ENCODE results near the gene DENND5B.
"Not testable (repeated sequence)": the region's sequence is repeated elsewhere in the genome, so short reads cannot be mapped to it uniquely, and the experiment has no call there.

Gene DENND5B

GRCh38 chr12:31501014-31501413 is 89.9 kb downstream of the DENND5B start:
- DNase-seq: not testable (repeated sequence)

- no peak for DNase-seq
These were observed 91.4 kb downstream of the DENND5B start for GRCh38 chr12:31499567-31499966.

- DNase-seq: no peak
These were observed 92.5 kb downstream of the DENND5B start for GRCh38 chr12:31498424-31498823.

DNA sequence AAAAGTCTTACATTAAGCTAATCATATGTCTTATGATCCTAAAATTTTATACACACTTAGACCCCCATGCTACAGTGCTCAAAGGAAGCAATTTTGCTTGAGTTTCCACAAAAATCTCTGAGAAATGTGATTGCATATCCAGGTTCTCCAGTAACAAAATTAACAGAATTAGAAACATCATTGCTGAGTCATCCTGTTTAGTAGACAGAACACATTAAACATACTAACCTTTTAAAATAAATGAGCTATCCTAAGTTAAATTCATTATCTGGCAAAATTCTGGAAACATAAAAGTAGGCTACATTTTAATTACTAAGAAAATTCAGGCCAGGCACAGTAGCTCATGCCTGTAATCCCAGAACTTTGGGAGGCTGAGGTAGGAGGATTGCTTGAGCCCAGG is 94.7 kb downstream of the DENND5B start:
- DNase-seq: no peak

DNA sequence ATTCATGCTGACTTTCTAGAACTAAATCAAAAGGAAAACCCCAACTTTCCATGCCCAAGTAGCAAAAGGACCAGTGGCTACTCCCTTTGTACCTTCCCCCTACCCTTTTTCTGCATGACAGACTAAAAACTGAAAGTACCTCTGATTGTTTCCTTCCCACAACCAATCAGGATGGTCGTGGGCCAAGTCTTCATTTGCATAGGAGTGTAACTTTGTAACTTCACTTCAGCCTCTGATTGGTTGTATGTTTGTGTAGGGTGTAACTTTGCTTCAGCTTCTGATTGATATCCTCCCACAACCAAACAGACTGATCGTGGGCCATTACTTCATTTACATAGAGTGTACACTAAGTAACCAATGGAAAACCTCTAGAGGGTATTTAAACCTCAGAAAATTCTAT is 96.5 kb downstream of the DENND5B start:
- DNase-seq: no peak

- DNase-seq: no peak
These were observed 98.2 kb downstream of the DENND5B start for GRCh38 chr12:31492599-31493196.

DNA sequence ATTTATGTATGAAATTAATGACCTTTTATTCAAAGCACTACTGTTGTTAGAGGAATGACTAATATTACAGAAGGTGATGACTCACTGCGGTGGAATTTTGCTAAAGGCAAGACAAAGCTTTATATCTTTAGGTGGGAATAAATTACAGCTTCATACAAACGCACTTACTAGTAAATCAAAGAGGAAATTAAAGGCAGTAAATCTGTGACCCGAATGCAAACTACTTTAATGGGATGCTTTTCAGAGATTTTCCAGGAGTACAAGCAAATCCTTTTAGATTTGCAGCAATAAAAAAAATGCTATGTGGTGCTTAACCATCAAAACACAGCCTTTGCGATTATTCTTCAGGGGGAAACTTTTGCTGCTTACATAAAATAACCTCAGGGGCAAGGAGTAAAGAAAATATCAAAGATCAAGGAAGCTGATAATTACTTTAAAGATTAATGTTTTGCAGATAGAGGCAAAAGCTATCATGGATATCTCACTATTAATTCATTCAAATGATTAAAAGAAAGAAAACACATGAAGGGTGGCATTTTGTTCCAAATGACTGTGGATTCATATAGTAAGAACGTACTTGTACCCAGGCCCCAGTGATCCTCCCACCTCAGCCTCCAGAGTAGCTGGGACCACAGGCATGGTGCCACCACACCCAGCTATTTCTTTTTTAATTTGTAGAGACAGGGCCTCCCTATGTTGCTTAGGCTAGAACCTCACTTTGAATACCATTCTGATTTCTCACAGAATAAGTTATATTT is 98.9 kb downstream of the DENND5B start:
- DNase-seq: no peak

GRCh38 chr12:31491241-31491794 is 99.6 kb downstream of the DENND5B start:
- DNase-seq: no peak

- no peak for DNase-seq
These were observed 102.1 kb downstream of the DENND5B start for GRCh38 chr12:31488737-31489338.

DNA sequence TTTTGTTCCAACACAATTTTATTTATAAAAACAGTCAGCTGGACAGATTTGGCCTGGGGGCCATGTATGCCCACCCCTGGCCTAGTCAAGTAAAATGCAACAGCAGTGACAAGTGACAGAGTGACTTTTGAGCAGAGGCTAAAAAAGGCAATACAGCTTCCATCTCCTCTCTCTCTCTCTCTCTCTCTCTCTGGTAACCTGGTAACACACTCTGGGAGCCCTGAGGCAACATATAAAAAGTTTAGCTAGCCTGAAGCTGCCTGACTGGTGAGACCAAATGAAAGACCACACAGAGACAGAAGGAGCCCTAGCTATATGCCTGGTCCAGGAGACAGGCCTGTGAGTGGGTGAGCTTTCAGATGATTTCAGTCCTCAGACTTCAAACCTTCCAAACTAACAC is 105.4 kb downstream of the DENND5B start:
- no peak for DNase-seq

GRCh38 chr12:31482816-31483215 is 108.1 kb downstream of the DENND5B start:
- DNase-seq: no peak

GRCh38 chr12:31481415-31481814 is 109.5 kb downstream of the DENND5B start:
- DNase-seq: no peak

GRCh38 chr12:31479516-31480210 is 111.3 kb downstream of the DENND5B start:
- DNase-seq: no peak

DNA sequence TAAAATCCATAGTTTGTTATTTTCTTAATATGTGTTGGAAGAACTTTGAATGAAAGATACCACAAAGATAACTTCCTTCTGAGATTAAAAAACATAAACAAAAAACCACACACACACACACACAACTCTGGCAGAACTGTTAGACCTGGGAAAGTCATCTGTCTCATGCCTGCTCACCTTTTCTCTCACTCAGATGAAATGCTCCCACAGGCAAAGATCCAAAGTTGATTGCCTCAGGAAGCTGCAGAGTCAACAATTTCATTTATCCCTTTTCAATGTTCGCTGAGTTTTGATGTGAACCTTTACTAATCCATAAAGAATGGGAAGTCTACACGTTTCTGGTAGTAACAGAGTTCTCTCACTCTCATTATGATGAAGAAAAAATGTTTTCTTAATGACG is 112.0 kb downstream of the DENND5B start:
- DNase-seq: no peak

DNA sequence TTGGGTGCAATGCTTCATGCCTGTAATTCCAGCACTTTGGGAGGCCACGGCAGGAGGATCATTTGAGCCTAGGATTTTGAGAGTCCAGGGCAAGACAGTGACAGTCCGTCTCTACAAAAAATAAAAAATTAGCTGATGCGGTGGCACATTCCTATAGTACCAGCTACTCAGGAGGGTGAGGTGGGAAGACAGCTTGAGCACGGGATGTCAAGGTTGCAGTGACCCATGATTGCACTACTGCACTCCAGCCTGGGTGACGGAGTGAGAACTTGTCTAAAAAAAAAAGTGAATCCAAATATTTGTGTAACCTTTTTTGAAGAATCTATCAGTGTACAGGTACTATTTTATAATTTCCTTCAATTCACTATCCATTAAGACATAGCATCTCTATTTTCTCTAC is 112.5 kb downstream of the DENND5B start:
- no peak for DNase-seq

DNA sequence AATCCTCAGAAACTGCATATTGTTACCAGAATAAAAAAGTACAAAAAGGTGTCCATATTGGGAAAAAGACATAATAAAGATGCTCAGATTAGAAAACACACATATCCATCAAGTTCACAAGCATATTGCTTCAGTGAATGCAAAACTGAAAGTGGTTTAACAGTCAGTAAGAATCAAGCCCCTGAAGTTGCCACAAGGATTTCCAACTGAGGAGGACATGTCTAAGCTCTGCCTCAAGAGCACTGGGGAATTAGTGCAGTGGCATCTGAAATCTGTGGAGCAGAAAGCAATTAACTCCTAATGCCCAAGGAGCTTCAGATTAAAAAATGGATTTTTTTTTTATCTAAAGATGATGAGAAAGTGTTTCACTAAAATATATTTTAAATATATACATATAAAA is 113.2 kb downstream of the DENND5B start:
- DNase-seq: no peak

- no peak for DNase-seq
These were observed 114.5 kb downstream of the DENND5B start for GRCh38 chr12:31476437-31476836.

DNA sequence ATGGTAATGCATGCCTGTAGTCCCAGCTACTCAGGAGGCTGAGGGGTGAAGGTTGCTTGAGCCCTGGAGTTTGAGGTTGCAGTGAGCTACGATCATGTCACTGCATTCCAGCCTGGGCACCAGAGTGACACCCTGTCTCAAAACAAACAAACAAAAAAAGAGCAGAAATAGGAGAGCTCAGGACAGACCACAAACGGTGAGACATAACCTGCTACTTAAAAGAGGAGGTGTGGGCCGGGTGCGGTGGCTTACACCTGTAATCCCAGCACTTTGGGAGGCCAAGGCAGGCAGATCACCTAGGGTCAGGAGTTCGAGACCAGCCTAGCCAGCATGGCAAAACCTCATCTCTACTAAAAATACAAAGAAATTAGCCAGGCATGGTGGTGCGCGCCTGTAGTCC is 115.3 kb downstream of the DENND5B start:
- DNase-seq: not testable (repeated sequence)

GRCh38 chr12:31474751-31475150 is 116.2 kb downstream of the DENND5B start:
- no peak for DNase-seq

- no peak for DNase-seq
These were observed 119.1 kb downstream of the DENND5B start for GRCh38 chr12:31471823-31472222.

- DNase-seq: no peak
These were observed 119.9 kb downstream of the DENND5B start for GRCh38 chr12:31471051-31471450.

DNA sequence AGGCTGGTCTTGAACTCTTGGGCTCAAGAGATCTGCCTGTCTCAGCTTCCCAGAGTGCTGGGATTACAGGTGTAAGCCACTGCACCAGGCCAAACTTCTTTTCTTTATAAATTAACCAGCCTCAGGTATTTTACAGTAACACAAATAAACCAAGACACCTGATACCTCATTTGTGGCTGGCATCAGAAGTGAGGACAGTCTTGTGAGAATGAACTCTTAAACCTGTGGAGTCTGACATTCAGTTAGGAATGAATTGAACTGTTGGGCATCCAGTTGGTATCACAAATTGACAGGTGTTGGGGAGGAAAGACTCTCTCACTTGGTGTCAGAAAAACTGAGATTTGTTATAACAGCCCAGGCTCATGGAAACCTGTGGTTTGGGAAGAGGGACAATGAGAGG is 120.5 kb downstream of the DENND5B start:
- no peak for DNase-seq

DNA sequence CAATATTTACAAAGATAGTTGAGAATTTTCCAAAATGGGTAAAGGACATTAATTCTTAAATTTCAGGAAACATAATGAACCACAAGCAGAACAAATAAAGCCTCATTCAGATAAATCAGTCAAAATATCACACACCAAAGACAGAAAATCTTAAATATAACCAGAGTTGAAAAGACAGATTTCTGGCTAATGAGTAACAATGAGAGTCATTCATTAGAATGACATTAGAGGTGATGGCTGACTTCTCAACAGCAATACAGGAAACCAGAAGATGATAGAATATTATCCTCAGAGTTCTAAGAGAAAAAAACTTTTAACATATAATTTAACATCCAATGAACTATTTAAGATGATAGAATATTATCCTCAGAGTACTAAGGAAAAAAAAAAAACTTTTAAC is 124.2 kb downstream of the DENND5B start:
- DNase-seq: no peak
